Fibroblast of lung (primary cell): ENCODE measurements around the gene USP16. TPM values are rescaled to one million over a fixed set of nuclear protein-coding genes. Genes with fewer than 3 reads are reported as not detected.
"Not testable (repeated sequence)": the region's sequence is repeated elsewhere in the genome, so short reads cannot be mapped to it uniquely, and the experiment has no call there.

ENCODE experiments used
- DNase-seq, 2 donors: peaks; one replicate each; pipeline versions ENCODE4 v3.0.0 to v3.0.0-alpha.2; 2010; ENCODE audit warnings: low read depth in 2 of 2
- H2AFZ ChIP-seq: 2 replicates; pipeline ENCODE4 v1.5.1; 2012; ENCODE audit warnings: low read length, control low read depth, inconsistent platforms
- H3K27ac ChIP-seq: 2 replicates; pipeline ENCODE4 v1.5.1; 2011; ENCODE audit warnings: low read length, control low read depth; ENCODE audit not compliant: insufficient read depth
- H3K27me3 ChIP-seq: 2 replicates; pipeline ENCODE4 v1.5.1; 2011; ENCODE audit warnings: mild to moderate bottlenecking, low read length; ENCODE audit not compliant: control insufficient read depth, insufficient read depth
- H3K36me3 ChIP-seq: 2 replicates; pipeline ENCODE4 v1.5.1; 2011; ENCODE audit warnings: low read length; ENCODE audit not compliant: control insufficient read depth, insufficient read depth
- H3K4me1 ChIP-seq: 2 replicates; pipeline ENCODE4 v1.5.1; 2011; ENCODE audit warnings: low read length; ENCODE audit not compliant: control insufficient read depth, insufficient read depth; ENCODE audit errors: extremely low read depth
- H3K4me2 ChIP-seq: 2 replicates; pipeline ENCODE4 v1.5.1; 2011; ENCODE audit warnings: low read length, control low read depth; ENCODE audit not compliant: insufficient read depth; ENCODE audit errors: extremely low read depth
- H3K4me3 ChIP-seq, 4 experiments: fragments of 200-600 bp in 1 of 4; sonication (generic) in 1 of 4; replicated peaks in 1 of 4; 2 replicates each; pipeline ENCODE4 v1.5.1; 2011 to 2016; ENCODE audit warnings: low read length in 4 of 4, low read depth in 3 of 4, mild to moderate bottlenecking in 3 of 4, control low read depth in 2 of 4, inconsistent platforms in 1 of 4, mixed read lengths in 1 of 4; ENCODE audit not compliant: insufficient read depth in 1 of 4; ENCODE audit errors: control extremely low read depth in 1 of 4
- H3K79me2 ChIP-seq: 2 replicates; pipeline ENCODE4 v1.5.1; 2012; ENCODE audit warnings: mild to moderate bottlenecking, low read length, inconsistent platforms; ENCODE audit not compliant: control insufficient read depth, insufficient read depth
- H3K9ac ChIP-seq: 2 replicates; pipeline ENCODE4 v1.5.1; 2011; ENCODE audit warnings: mild to moderate bottlenecking, low read length, control low read depth; ENCODE audit not compliant: insufficient read depth
- H3K9me3 ChIP-seq: 2 replicates; pipeline ENCODE4 v1.5.1; 2012; ENCODE audit warnings: low read depth, low read length; ENCODE audit not compliant: control insufficient read depth, insufficient read depth
- H4K20me1 ChIP-seq: 2 replicates; pipeline ENCODE4 v1.5.1; 2011; ENCODE audit warnings: low read length; ENCODE audit not compliant: control insufficient read depth, insufficient read depth; ENCODE audit errors: extremely low read depth
- EZH2 ChIP-seq: IDR thresholded peaks from 2 replicates; pipeline ENCODE4 v1.5.1; 2012; ENCODE audit warnings: low read length, control low read depth, mild to moderate bottlenecking; ENCODE audit errors: missing control alignments
- polyA plus RNA-seq, 2 donors: library from polyadenylated mRNA; depleted of rRNA in 1 of 2; stranded (reverse) in 1 of 2; unstranded in 1 of 2; fragments of >200 nt; gene quantifications; 2 replicates each; pipeline ENCODE4 v1.2.1, GENCODE V29; 2011 to 2012; ENCODE audit warnings: missing spikeins in 1 of 2
- total RNA-seq: library from RNA; depleted of rRNA; stranded (reverse); fragments of >200 nt; gene quantifications from 2 replicates; pipeline ENCODE4 v1.2.1, GENCODE V29; 2014
- TF ChIP-seq, protein P1 (sequence below), 2 donors: IDR thresholded peaks in 1 of 2; conservative IDR thresholded peaks in 1 of 2; 1 replicate in 1 of 2; 2 replicates in 1 of 2; pipeline ENCODE4 v1.5.1; 2011 to 2012; ENCODE audit warnings: low read length in 2 of 2, control low read depth in 1 of 2, inconsistent platforms in 1 of 2, low read depth in 1 of 2, mild to moderate bottlenecking in 1 of 2

Gene USP16
- total and polyA plus RNA-seq, 2 donors (not counting 1 experiment from before 2014, with no cell fraction given): 32.2 to 34.4 TPM

DNA sequence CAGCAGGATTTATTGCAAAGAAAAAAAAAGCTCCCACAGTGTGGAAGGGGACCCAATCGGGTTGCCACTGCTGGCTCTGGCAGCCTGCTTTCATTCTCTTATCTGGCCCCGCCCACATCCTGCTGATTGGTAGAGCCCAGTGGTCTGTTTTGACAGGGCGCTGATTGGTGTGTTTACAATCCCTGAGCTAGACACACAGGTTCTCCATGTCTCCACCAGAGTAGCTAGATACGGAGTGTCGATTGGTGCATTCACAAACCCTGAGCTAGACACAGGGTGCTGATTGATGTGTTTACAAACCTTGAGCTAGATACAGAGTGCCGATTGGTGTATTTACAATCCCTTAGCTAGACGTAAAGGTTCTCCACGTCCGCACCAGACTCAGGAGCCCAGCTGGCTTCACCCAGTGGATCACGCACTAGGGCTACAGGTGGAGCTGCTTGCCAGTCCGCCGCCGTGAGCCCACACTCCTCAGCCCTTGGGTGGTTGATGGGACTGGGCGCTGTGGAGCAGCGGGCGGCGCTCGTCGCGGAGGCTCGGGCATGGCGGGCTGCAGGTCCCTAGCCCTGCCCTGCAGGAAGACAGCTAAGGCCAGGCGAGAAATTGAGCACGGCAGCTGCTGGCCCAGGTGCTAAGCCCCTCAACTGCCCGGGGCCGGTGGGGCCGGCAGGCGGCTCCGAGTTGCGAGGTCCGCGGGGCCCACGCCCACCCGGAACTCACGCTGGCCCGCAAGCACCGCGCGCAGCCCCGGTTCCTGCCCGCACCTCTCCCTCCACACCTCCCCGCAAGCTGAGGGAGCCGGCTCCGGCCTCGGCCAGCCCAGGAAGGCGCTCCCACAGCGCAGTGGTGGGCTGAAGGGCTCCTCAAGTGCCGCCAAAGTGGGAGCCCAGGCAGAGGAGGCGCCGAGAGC lies 52.5 kb downstream of the USP16 start:
- not testable (repeated sequence) for H3K4me1 ChIP-seq, H3K9me3 ChIP-seq, H4K20me1 ChIP-seq, H3K27me3 ChIP-seq, H3K36me3 ChIP-seq, H3K9ac ChIP-seq
- H2AFZ ChIP-seq: peak overlapping the region; percentile 70
- H3K79me2 ChIP-seq: peaks cover 15% of the 10 kb centered on the region
- H3K4me3 ChIP-seq: peak overlapping the region in 3 of 4 experiments; percentile 12 to 50 (median 48)
- H3K4me2 ChIP-seq: peak overlapping the region; percentile 58
- peak in 1 of 2 donors; percentile 27 for DNase-seq
- peak overlapping the region; percentile 48 for H3K27ac ChIP-seq

DNA sequence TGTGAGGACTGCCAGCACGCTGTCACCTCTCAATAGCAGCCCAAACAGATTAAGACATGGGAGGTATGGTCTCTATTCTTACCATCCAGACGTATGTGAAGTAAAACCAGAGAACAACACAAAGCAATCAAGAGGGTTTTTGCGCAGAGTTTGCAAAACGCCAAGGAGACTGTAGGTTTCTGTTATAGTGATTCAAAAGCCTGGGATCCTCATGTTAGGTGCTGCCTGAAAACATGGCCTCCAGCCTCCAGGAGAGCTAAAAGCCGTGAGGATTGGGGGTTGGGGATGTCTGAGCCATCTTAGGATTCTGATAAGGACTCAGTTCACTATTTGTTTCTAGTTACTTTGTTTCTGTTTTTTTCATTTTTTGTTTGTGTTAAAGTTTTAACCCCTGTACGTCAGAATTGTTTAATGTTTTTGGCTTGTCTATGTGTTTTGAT lies 53.2 kb downstream of the USP16 start:
- Histone ChIP-seq H3K4me3 (peak overlapping the region; percentile 0 to 50 (median 30)), H2AFZ (peak overlapping the region; percentile 70), H3K36me3 (no peaks in the 10 kb centered on the region), H3K9ac (no peak overlapping the region), H3K9me3 (no peaks in the 10 kb centered on the region), H3K27me3 (no peaks in the 10 kb centered on the region), H3K79me2 (peaks cover 8% of the 10 kb centered on the region), H4K20me1 (no peaks in the 10 kb centered on the region), H3K4me2 (peak overlapping the region; percentile 58), H3K4me1 (peaks cover 7% of the 10 kb centered on the region), H3K27ac (peak overlapping the region; percentile 48)
- DNase-seq: peak; percentile 26 to 58
- TF ChIP-seq, protein P1, sequence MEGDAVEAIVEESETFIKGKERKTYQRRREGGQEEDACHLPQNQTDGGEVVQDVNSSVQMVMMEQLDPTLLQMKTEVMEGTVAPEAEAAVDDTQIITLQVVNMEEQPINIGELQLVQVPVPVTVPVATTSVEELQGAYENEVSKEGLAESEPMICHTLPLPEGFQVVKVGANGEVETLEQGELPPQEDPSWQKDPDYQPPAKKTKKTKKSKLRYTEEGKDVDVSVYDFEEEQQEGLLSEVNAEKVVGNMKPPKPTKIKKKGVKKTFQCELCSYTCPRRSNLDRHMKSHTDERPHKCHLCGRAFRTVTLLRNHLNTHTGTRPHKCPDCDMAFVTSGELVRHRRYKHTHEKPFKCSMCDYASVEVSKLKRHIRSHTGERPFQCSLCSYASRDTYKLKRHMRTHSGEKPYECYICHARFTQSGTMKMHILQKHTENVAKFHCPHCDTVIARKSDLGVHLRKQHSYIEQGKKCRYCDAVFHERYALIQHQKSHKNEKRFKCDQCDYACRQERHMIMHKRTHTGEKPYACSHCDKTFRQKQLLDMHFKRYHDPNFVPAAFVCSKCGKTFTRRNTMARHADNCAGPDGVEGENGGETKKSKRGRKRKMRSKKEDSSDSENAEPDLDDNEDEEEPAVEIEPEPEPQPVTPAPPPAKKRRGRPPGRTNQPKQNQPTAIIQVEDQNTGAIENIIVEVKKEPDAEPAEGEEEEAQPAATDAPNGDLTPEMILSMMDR (conservative IDR thresholded peaks at IDR 0.05 in 1 of 2, IDR thresholded peaks at IDR 0.05 in 1 of 2; ENCODE audit: low read depth in 1 of 2, low read length in 2 of 2): no peak
- no peak for TF ChIP-seq EZH2

DNA sequence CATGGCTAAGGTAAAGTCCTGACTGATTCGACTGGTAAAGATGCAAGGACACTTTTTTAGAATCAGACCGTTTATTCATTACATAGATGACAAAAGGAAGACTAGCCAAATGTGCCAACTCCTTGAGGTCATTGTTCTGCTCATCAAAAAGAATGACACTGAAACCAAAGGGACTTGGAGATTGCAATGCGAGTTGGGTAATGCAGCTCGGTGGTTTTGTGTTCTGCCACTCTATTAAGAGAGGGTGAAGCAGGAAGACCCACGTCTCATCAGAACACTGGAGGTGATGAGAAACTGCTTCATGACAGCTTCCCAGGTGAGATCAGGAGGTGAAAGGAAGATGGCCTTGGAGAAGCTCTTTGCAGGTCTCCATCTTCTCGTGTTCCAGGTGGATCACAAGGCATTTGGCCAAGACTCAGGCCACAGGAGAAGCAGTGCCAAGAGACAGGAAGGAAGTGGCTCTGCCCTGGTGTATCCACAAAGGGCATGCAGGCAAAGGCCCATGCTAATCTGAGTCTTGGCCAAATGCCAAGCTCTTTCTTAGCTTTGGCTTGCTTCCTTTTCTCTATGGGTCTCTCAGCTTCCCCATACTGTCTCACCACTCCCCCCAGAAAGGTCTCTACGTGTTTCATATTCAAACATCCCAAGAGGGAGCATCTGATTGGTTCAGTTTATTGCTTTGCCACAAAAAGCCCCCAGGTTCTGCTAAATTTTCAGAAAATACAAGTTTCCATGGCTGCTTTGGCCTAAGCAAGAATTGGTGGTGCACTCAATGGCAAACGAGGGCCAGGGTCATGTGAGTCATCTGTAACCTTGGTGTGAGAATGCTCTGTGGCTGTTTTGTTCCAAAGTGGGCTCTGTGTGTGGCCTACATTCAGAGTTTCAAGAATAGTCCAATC lies 54.6 kb downstream of the USP16 start:
- no peaks in the 10 kb centered on the region for H3K79me2 ChIP-seq
- no peak for DNase-seq
- H3K9ac ChIP-seq: no peak overlapping the region
- H3K27me3 ChIP-seq: no peaks in the 10 kb centered on the region
- H2AFZ ChIP-seq: no peak overlapping the region
- no peak overlapping the region for H3K4me3 ChIP-seq
- H3K4me2 ChIP-seq: no peak overlapping the region
- no peak for TF ChIP-seq EZH2
- TF ChIP-seq, protein P1 (conservative IDR thresholded peaks at IDR 0.05 in 1 of 2, IDR thresholded peaks at IDR 0.05 in 1 of 2; ENCODE audit: low read depth in 1 of 2, low read length in 2 of 2): no peak
- no peaks in the 10 kb centered on the region for H3K36me3 ChIP-seq
- no peaks in the 10 kb centered on the region for H4K20me1 ChIP-seq
- peaks cover 5% of the 10 kb centered on the region for H3K4me1 ChIP-seq
- no peak overlapping the region for H3K27ac ChIP-seq
- no peaks in the 10 kb centered on the region for H3K9me3 ChIP-seq
